ENCODE data around the gene ABCF1. TPM values are rescaled to one million over a fixed set of nuclear protein-coding genes. Genes with fewer than 3 reads are reported as not detected.

ABCF1 gene
- total RNA-seq, 2 donors from 2014 or later: 42.3 to 49.2 TPM

- no peak overlapping the region for H3K4me3 ChIP-seq
- H3K9me3 ChIP-seq: no peaks in the 10 kb centered on the region
- intact Hi-C loops (cut with DNase I): loop anchor here (5.0 kb wide), 1 partner anchor 68 kb away; the partner anchor contains the start of gene PPP1R18
- no peaks in the 10 kb centered on the region for H3K27me3 ChIP-seq (replicated peaks; ENCODE audit: insufficient read depth)
- H3K4me1 ChIP-seq (replicated peaks): no peaks in the 10 kb centered on the region
- TF ChIP-seq CTCF (IDR thresholded peaks at IDR 0.05): no peak
- TF ChIP-seq POLR2AphosphoS5 (IDR thresholded peaks at IDR 0.05): no peak
- no peak for TF ChIP-seq POLR2A (IDR thresholded peaks at IDR 0.05)
- 94% methylated on average over 11 of the region's 11 CpGs for WGBS
- peaks cover 10 to 14% of the 10 kb centered on the region in 2 donors for H3K36me3 ChIP-seq
- no peak overlapping the region for H3K27ac ChIP-seq
- DNase-seq (ENCODE audit: low spot score): no peak
These were observed 48.3 kb downstream of the ABCF1 start for GRCh38 chr6:30619561-30619960.

GRCh38 chr6:30625511-30625910, 54.3 kb downstream of the ABCF1 start:
- peaks cover 5 to 12% of the 10 kb centered on the region in 2 donors for H3K36me3 ChIP-seq
- no peak for TF ChIP-seq CTCF (IDR thresholded peaks at IDR 0.05)
- TF ChIP-seq POLR2AphosphoS5 (IDR thresholded peaks at IDR 0.05): no peak
- no peak for TF ChIP-seq POLR2A (IDR thresholded peaks at IDR 0.05)
- intact Hi-C loops (cut with DNase I): no loop called here

GRCh38 chr6:30626484-30627366, 55.5 kb downstream of the ABCF1 start, which contains the start of gene ATAT1:
Gene ATAT1 (plus strand): TSS chr6:30626874.
- intact Hi-C loops (cut with DNase I): no loop called here
- DNase-seq (ENCODE audit: low spot score): peak; percentile 87
- TF ChIP-seq CTCF (IDR thresholded peaks at IDR 0.05): peak in 3 of 4 experiments; percentile 33 to 65 (median 62)
- peak; percentile 87 for TF ChIP-seq POLR2AphosphoS5 (IDR thresholded peaks at IDR 0.05)
- peak; percentile 71 for TF ChIP-seq POLR2A (IDR thresholded peaks at IDR 0.05)
- Histone ChIP-seq H3K4me1 (replicated peaks) (no peaks in the 10 kb centered on the region), H3K4me3 (peak within 1 kb of the TSS; percentile 53 to 56), H3K9me3 (no peaks in the 10 kb centered on the region), H3K27ac (peak within 1 kb of the TSS; percentile 86 to 90), H3K27me3 (replicated peaks; ENCODE audit: insufficient read depth) (no peaks in the 10 kb centered on the region), H3K36me3 (peaks cover 5 to 12% of the 10 kb centered on the region in 2 donors)
- WGBS: 3% methylated on average over 36 of the region's 36 CpGs

More at GRCh38 chr6:30625511-30625910, 54.3 kb downstream of the ABCF1 start:
- no peak for DNase-seq (ENCODE audit: low spot score)
- Histone ChIP-seq H3K4me3 (no peak overlapping the region), H3K9me3 (no peaks in the 10 kb centered on the region), H3K27ac (no peak overlapping the region), H3K4me1 (replicated peaks) (no peaks in the 10 kb centered on the region), H3K27me3 (replicated peaks; ENCODE audit: insufficient read depth) (no peaks in the 10 kb centered on the region)
- WGBS: 97% methylated on average over 8 of the region's 8 CpGs

- Histone ChIP-seq H3K9me3 (no peaks in the 10 kb centered on the region), H3K27me3 (replicated peaks; ENCODE audit: insufficient read depth) (no peaks in the 10 kb centered on the region), H3K4me3 (no peak overlapping the region), H3K27ac (no peak overlapping the region), H3K4me1 (replicated peaks) (no peaks in the 10 kb centered on the region), H3K36me3 (no peaks in the 10 kb centered on the region)
- WGBS: 97% methylated on average over 3 of the region's 3 CpGs
- no peak for DNase-seq (ENCODE audit: low spot score)
- TF ChIP-seq POLR2AphosphoS5 (IDR thresholded peaks at IDR 0.05): no peak
- TF ChIP-seq POLR2A (IDR thresholded peaks at IDR 0.05): no peak
- TF ChIP-seq CTCF (IDR thresholded peaks at IDR 0.05): no peak
- intact Hi-C loops (cut with DNase I): no loop called here
These were observed 64.6 kb downstream of the ABCF1 start for GRCh38 chr6:30635834-30636233.

Measured in prostate gland (tissue), 2 donors.